Fibroblast of skin of scalp (primary cell): ENCODE measurements around the gene NRF1. TPM values are rescaled to one million over a fixed set of nuclear protein-coding genes. Genes with fewer than 3 reads are reported as not detected.
"Not testable (repeated sequence)": the region's sequence is repeated elsewhere in the genome, so short reads cannot be mapped to it uniquely, and the experiment has no call there.

ENCODE experiments used
- DNase-seq: peaks from one replicate; pipeline ENCODE4 v3.0.0-alpha.2; 2013
- polyA plus RNA-seq, 2 experiments: library from polyadenylated mRNA; unstranded; fragments of 120-200 nt; gene quantifications; one replicate each; pipeline ENCODE4 v1.2.1, GENCODE V29; 2013; ENCODE audit not compliant: insufficient read length in 2 of 2

The NRF1 gene
- 9.0 TPM for polyA plus RNA-seq (2013, experiment 1 of 2; ENCODE audit: insufficient read length)
- 7.8 TPM for polyA plus RNA-seq (2013, experiment 2 of 2; ENCODE audit: insufficient read length)

DNA sequence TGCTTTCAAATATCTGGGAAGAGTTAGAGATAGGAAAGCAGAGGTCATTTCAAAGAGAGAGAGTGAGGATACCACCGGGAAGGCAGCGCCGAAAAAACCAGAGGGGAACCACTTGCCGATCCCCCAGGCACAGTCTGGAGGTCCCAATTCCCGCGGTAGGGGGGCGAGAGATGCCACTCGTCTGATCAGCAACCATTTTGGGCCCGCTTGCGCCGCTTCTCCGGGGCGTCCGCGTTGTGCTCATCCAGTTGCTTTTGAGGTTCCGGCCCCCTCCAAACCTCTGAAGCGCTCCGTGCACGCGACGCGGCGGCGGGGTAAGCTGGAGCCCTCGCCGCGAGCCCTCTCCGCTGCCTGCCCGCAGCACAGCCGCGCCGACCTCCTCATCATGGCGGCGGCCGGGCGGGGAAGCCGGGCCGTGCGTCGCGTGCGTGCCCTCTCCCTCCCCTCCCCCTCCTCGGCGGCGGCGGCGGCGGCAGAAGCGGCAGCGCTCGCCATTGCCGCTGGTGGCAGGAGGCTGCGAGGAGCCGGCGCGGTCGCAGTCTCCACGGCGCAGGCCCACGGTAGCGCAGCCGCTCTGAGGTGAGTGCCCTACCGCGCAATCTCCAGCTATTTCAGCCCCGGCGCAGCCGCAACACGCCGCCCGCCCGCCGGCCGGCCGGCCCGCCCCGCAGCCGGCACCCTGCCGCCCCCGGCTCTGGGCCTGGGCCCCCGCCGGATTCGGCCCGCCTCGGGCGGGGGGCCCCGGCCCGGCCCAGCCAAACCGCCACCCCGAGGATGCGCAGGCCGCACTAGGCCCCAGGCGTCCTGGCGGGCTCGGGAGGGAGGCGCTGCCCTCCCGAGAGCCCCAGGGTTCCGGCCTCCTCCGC lies at the start of gene NRF1:
Gene NRF1 (plus strand): TSS at position 475 of the 866 bp plus-strand sequence. CDS start 45,632 bp downstream, outside the sequence.
- peak; percentile 94 for DNase-seq

DNA sequence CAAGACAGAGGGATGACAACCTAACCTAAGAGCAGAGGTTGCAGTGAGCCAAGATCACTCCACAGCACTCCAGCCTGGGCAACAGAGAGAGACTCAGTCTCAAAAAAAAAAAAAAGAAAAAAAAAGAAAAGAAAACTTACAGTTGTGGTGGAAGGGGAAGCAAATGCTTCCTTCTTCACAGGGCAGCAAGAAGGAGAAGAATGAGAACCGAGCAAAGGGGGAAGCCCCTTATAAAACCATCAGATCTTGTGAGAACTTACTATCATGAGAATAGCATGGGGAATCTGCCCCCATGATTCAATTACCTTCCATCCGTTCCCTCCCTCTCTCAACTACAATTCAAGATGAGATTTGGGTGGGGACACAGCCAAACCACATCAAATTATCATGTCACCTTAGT lies 45.2 kb upstream of the NRF1 start:
- DNase-seq: not testable (repeated sequence)

DNA sequence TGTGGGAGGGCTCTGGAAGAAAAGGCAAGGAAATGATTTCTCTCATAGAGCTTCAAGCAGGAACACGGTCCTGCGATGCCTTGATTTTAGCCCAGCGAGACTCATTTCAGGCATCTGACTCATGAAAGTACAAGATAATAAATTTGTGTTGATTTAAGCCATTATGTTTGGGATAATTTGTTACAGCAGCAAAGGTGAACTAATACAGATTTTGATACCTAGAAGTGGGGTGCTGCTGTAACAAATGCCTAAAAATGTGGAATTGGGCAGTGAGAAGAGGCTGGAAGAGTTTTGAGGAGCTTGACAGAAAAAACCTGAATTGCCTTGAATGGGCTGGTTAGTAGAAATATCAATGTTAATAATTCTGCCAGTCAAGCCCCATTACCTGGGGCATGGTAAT lies 44.1 kb upstream of the NRF1 start:
- no peak for DNase-seq

DNA sequence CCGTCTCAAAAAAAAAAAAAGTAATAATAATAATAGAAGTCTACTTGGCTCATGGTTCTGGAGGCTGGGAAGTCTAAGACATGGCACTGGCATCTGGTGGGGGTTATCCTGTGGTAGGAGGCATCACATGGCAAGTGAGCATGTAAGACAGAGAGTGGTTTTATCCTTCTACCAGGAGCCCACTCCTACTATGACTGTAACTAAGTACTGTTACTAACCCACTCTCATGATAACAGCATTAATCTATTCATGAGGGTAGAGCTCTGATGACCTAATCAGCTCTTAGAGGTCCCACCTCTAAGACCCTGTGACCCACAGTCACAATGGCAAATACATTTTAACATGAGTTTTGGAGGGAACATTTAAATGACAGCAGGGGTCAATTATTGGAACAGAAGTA lies 43.3 kb upstream of the NRF1 start:
- no peak for DNase-seq

DNA sequence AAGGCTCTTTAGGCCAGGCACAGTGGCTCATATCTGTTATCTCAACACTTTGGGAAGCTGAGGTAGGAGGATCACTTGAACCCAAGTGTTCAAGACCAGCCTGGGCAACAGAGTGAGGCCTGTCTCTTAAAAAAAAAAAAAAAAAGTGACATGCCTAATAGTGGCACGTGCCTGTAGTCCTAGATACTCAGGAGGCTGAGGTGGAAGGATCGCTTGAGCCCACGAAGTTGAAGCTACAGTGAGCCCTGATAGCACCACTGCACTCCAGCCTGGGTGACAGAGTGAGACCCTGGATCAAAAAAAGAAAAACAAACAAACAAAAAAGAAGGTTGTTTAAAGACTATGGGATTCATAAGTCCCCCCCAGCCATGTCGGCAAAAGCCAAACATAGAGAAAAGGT lies 42.2 kb upstream of the NRF1 start:
- DNase-seq: no peak

DNA sequence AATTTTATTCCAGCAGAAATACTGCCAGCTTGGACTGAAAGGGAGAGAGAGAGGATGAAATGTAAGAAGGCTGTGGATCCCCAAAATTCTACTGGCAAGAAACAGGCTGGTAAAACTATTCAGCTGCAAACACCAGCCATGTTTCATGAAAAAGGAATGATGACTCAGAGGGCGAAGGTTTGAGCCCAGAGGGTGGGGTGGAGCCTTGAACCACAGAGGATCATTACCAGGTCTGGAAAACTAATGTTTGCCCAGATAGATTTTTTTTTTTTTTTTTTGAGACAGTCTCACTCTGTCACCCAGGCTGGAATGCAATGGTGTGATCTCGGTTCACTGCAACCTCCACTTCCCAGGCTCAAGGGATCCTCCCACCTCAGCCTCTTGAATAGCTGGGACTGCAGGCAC lies 41.7 kb upstream of the NRF1 start:
- peak; percentile 90 for DNase-seq

DNA sequence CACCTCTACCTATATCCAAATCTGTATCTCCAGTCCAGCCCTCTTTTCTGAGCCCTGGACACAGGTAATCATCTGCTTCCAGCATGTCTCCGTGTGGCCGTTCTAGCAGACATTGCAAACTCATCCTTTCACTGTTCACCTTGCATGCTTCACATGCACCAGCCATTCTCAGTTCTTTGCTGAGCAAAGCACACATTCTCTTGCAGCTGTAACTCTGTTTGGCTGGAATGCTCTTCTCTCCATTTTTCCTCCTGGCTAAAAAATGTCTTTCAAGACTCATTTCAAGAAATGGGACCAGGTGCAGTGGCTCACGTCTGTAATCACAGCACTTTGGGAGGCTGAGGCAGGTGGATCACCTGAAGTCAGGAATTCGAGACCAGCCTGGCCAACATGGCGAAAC lies 40.3 kb upstream of the NRF1 start:
- no peak for DNase-seq

DNA sequence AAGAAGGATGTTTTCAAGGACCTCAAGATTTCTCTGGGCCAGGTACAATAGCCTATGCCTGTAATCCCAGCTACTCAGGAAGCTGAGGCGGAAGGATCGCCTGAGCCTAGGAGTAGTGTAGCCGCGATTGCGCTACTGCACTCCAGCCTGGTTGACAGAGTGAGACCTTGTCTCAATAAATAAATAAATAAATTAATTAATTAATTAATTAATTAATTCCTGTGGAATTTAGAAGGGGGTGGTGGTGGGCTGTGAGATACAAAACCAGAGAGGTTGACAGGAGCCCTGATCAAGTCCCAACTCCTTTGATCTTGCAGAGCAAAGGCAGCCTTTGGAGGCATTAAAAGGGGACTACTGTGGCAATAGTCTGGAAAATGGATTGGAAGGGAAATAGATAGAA lies 39.3 kb upstream of the NRF1 start:
- DNase-seq: no peak

DNA sequence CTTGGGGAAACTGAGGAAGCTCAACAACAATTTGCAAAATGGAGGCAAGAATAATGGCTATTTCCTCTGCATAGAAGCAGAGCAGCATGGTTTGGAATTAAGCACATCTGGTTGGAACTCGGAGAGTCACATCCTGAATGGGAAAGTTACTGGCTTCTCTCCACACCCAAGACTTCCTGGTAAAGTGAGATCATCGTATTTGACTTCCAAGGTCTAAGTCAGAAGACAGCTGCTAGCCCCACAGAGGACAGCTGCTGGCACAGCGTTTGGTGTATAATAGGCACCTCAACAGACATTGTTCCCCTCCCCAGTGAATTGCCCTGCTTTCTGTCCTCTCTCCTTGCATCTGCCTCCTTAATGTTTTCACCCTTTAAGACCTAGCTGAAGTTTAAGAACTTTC lies 37.0 kb upstream of the NRF1 start:
- peak; percentile 55 for DNase-seq

DNA sequence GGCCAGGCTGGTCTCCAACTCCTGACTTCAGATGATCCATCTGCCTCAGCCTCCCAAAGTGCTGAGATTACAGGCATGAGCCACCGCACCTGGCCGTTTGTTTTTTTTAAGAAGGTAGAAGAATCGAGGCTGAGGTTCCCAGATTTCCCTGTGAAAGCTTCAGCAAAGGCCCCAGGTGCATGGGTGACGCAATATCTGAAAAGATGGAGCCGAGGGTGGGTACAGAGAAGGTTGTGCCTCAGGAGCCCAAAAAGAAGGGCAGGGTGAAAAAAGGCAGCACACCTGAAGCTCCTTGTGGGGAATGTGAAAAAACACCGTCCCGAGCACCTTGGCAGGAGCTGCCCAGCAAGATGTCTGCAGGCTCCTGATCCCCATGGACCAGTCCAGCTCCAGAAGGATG lies 35.8 kb upstream of the NRF1 start:
- DNase-seq: no peak

DNA sequence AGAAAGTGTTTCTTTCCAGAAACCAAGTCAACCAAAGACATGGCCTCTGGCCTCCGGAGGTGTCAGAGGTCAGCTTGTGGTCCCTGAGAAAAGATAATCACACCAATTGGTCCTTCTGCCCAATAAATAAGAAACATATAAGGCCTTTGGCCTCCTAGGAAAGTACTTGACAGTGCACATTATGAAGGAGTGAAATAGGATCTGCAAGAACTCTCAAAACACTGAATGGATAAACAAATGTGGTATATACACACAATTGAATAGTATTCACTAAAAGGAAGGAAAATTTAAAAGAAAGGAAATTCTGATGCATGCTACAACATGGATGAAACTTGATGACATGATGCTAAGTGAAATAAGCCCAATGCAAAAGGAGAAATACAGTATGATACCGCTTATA lies 35.4 kb upstream of the NRF1 start:
- DNase-seq: no peak

DNA sequence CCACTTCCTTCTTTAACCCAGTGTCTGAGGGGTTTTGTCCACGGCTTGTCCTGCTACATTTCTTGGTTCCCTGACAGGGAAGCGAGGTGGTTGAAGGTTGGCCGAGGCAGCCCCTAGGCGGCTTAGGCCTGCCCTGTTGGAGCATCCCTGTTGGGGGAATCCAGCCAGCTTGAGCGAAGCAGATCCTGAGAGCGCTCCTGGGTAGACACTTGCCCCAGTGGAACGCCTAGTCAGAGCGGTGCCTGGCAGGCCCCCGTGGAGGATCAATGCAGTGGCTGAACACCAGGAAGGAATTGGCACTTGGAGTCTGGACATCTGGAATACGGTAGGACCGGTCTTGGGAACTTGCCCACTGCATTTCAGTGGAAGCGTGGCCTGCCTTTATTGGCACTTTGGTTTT lies 32.7 kb upstream of the NRF1 start:
- no peak for DNase-seq

DNA sequence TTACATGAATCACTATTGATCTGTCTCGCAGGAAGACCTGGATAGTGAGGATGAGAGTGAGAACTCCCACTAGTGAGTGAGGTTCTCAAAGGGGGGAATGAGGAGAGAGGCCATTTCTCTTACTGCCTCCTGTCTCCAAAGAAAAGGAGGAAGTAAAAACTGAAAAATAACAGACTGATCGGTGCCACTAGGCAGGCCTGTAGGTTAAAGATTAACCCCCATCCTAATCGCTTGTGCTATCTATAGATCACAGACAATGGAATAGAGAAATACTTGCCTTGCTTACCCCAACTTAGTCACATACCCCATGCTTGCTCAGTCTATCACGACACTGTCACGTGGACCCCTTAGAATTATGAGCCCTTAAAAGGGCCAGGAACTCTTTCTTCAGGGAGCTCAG lies 25.3 kb upstream of the NRF1 start:
- not testable (repeated sequence) for DNase-seq

DNA sequence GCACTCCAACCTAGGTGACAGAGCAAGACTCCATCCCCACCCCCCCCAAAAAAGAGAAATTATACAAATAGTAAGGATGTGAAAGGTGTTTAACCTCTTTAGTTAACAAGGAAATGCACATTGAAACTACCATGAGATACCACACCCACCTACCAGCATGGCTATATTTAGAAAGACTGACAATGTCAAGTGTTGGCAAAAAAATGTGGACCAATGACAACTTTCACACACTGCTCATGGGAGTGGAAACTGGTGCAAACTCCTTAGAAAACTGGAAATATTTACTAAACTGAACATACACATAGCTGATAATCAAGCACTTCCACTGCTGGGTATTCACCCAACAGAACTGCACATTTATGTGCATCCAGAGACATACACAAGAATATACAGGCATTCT lies 23.3 kb upstream of the NRF1 start:
- no peak for DNase-seq

DNA sequence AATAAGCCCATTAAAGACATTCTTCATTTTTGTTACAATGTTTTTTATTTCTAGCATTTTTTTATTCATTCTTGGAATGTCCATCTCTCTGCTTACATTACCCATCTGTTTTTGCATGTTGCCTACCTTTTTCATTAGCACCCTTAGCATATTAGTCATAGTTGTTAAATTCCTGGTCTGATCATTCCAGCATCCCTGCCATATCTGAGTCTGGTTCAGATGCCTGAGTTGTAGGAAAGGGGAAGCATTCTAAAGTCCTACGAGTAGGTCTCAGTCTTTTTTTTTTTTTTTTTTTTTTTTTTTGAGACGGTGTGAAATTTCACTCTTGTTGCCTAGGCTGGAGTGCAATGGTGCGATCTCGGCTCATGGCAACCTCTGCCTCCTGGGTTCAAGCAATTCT lies 19.7 kb upstream of the NRF1 start:
- no peak for DNase-seq

DNA sequence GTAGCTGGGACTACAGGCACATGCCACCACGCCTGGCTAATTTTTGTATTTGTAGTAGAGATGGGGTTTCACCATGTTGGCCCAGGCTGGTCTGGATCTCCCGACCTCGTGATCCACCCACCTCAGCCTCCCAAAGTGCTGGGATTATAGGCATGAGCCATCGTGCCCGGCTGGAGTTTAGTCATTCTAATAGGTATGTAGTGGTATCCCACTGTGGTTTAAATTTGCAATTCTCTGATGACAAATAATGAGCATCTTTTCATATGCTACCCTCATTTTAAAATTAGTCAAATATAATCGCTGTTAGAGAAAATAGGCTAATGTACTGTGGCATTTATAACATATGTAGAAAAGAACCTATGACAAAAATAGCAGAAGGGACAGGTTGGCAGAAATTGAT lies 15.1 kb upstream of the NRF1 start:
- DNase-seq: peak; percentile 36

DNA sequence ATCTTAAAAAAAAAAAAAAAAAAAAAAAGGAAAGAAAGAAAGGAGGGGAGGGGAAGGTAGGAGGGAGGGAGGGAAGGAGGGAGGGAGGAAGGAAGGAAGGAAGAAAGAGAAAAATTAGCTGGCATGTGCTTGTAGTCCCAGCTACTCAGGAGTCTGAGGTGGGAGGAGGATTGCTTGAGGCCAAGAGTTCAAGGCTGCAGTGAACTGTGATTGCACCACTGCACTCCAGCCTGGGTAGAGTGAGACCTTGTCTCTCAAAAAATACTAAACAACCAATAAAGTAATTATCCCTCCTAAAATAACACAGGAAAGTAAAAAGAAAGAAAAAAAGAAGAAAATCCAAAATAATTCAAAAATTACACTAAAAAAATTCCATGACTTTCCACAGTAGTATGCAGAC lies 13.8 kb upstream of the NRF1 start:
- DNase-seq: no peak

DNA sequence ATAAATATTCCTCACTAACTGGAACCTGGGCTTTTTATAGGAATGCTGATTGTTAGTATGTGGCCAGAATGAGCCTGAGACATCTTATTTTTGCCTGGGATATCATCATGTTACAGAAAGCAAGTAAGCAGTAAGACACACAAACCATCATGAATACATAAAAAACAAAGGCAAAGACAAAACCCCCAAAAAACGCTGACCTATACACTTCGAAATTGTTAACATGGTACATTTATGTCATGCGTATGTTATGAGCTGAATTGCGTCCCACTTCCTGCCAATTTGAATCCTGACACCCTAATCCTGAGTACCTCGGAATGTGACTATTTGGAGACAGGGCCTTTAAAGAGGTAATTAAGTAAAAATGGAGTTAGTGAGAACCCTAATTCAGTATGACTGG lies 12.3 kb upstream of the NRF1 start:
- no peak for DNase-seq

DNA sequence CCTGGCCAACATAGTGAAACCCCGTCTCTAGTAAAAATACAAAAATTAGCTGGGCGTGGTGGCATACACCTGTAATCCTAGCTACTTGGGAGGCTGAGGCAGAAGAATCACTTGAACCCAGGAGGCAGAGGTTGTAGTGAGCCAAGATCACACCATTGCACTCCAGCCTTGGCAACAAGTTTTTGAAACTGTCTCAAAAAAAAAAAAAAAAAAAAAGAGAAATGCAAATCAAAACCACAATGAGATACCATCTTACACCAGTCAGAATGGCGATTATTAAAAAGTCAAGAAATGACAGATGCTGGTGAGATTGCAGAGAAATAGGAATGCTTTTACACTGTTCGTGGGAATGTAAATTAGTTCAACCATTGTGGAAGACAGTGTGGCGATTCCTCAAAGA lies 7.9 kb upstream of the NRF1 start:
- DNase-seq: not testable (repeated sequence)

DNA sequence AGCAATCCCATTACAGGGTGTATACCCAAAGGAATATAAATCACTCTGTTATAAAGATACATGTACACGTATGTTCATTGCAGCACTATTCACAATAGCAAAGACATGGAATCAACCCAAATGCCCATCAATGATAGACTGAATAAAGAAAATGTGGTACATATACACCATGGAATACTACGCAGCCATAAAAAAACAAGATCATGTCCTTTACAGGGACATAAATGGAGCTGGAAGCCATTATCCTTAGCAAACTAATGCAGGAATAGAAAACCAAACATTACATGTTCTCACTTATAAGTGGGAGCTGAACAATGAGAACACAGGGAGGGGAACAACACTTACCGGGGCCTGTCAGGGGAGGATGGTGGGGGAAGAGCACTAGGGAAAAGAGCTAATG lies 7.5 kb upstream of the NRF1 start:
- DNase-seq: not testable (repeated sequence)

DNA sequence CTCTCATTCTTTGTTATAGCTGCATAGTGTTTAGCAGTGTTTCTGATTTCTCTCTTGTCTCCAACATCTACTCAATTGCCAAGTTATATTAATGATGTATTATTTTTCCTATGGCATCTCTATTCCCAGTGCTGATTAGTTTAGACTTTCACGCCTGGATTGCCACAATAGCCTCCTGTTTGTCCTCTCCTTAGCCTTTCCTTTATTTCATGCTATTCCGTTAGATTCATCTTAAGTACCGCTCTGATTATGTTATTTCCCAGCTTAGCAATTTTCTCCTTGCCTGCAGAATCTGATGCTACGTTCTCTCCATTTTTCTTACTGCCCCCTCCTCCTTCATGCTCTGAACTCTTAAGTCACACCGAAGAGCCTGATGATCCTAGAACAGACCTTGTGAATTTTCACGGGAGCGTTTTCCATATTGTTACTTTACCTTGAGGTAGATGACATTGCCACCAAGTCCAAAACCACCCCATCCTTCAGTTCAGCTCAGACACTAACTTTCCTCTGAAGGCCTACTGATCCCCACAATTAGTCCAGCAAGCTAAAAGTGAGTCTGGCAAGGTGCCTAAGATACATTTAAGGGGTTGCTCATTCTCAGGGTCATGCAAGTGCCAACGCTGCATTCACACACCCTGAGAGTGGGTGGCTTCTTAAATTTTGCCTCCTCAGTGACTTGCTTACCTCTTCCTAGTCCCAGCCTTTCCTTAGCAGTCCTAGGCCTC lies 6.6 kb upstream of the NRF1 start:
- DNase-seq: no peak

DNA sequence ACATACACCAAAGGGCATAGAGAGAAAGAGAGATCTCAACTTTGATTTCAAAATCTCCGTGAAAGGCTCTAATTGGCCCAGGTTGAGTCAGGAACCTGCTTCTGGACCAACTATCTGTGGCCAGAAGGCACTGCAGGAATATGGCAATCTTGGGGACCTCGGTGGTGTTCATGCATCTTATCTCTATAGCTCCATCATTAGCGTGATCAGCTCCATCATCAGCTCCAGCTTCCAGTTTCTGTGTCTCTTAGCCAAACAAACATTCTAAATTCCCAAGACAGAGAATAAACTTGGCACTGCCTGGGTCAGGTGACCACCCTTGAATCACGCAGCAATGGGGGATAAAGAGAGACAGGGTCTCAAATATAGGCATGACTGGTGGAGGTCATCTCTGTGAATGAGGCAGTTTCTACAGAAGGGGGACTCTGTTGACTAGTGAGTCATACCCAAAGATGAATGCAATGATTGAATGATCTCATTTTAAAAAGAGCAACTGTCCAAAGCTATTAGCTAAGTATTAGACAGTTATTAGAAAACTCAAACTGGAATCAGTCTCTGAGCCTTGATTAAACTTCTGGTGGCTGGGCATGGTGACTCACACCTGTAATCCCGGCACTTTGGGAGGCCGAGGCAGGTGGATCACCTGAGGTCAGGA lies 5.4 kb upstream of the NRF1 start:
- no peak for DNase-seq

DNA sequence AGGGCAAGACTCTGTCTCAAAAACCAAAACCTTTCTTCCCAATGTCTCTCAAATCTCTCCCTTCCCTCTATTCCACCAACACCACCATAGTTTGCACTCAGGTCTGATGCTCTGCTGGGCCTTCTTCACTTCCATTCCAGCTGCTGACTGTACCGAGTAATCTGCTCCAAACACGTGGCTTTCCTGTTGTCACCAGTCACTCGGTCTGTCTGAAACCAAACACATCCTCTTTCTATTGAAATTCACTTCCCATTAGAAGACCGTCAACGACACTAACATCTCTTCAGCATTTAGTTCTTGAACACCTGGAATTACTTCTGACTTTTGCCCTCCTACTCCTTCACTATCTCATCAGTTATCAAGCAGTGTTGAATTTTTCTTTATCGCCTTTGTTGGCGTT lies 4.7 kb upstream of the NRF1 start:
- no peak for DNase-seq
